HG02571 (cell line): ENCODE data around the gene CACNB4.
A peak's percentile ranks its signal among the peaks of the same experiment; 100 is the strongest.
"Not testable (repeated sequence)": the region's sequence is repeated elsewhere in the genome, so short reads cannot be mapped to it uniquely, and the experiment has no call there.

ENCODE experiments used
- ATAC-seq: cut with Tn5 transposase; IDR thresholded peaks from one replicate; pipeline ENCODE4 v1.9.1; 2021; ENCODE audit warnings: mild to moderate bottlenecking, moderate library complexity; ENCODE audit not compliant: unreplicated experiment

CACNB4 gene

DNA sequence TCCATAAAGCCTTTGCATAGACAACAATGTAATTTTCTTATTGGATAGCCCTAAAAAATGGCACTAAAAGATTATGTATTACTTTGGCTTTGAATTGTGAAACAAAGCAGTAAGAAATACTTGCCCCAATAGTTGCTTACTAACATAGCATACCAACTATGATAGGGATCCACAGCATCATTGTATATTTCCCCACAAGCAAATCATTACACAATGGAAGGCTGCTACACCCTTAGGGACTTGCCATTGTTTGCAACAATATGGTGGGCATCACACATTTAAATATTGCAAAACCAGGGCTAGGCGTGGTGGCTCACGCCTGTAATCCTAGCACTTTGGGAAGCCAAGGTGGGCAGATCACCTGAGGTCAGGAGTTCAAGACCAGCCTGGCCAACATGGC, 74.4 kb downstream of the CACNB4 start:
- ATAC-seq = no peak

DNA sequence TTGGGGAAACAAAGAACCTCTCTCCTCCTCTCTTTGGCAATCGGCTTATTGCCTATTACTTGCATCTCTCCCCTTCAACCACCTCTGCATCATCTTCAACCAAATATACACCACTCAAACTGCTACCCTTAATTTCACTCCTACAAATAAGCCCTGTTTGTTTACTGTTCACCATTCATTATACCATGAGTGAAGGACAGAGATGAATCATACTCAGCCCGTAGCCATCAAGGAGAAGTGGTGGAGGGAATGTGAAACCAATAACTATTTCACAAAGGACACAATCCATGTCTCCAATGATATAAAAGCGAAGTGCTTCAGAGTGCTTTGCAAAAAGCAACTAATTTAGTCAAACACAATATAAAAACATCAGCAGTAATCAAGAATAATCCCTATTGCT, 76.8 kb downstream of the CACNB4 start:
- no peak for ATAC-seq

DNA sequence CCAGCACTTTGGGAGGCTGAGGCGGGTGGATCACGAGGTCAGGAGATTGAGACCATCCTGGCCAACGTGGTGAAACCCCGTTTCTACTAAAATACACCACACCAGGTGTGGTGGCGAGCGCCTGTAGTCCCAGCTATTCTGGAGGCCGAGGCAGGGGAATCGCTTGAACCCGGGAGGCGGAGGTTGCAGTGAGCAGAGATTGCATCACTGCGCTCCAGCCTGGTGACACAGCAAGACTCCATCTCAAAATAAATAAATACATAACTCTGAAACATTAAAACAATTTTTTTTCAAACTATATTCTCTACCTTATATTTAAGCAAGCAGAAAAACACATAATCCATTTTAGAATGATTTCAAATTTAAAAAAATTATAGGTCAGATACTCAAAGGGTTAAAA, 77.8 kb downstream of the CACNB4 start:
- ATAC-seq = not testable (repeated sequence)

DNA sequence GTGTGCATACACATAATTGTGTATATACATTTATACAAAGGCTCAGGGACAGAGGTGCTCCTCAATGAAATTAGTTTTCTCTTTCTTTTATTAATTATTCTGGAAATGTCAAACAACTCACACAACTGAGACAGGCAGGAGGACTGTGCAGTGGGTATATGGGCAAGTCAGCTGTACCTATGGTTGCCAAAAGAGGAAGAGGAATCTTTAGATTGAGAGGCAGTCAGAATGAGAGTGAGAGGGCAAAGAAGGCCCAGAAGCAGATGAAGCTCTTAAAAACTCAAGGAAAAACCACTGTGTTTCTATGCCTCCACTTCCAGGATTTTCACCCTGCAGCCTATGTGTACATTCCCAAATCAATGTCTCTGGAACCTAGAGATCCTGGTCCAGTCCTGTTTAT, 79.1 kb downstream of the CACNB4 start:
- no peak for ATAC-seq

DNA sequence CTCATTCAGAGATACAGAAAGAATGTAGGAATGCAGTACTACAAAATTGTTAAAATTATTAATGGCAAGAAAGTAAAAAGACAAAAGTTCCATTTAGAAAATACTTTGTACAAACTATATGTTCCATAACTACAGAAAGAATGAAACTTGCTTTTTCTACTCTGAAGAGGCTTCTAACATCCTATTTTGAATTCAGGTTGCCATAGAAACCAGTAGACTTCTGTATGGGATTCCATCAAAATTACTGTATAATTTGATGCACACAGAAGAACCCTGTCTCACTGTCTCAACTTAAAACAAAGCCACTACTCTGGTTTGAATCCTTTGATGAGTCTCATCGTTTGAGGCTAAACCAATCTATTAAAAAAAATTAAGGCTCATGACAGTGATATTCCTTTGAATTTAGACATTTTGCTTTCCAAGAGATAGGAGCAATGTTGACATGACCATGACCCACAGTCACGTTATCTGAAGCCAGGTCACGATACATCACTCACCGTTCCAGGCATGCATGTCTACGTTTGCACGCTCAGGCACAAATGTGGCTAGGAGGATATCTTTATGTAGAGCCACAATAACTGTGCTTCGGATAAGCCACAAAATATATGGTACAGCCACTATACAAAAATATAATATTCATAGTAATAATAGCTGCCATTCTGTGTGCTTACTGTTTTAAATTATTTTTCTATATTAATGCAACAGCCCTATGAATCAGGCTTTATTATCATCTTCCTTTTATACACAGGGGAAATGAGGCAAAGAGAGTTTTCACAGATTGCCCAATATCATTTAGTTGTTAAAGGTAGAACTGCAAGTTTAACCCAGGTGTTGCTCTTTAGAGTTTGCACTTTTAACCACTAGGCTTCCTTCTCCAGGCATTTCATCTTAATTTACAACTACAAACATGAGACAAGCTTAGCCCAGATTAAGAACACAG, 82.4 kb downstream of the CACNB4 start:
- no peak for ATAC-seq

DNA sequence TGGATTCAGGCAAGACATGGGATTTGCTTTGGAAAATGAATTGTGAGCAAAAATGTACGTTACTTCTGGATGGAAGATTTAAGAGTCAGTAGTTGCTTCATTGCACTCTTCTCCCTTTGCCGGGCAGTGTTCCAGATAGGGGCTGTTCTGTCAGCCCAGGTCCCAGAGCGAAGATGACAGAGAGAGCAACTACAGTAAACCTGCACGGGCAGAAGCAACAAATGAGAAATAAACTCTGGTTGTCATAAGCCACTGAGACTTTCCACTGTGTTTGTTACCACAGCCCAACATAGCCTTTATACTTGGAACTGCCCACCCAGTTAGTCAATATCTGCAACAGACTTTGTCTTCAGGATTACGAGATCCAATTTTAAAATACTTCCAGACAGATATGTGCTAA, 83.3 kb downstream of the CACNB4 start:
- no peak for ATAC-seq

DNA sequence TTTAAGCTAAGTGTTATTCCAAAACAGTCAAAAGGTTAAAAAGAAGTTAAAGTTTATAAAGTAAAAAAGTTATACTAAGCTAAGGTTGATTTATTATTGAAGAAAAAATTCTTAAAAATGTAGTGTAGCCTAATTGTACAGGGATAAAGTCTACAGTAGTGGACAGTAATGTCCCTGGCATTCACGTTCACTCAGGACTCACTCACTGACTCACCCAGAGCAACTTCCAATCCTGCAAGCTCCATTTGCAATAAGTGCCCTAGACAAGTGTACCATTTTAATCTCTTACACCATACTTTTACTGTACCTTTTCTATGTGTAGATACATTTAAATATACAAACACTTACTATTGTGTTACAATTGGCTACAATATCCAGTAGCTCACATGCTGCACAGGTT, 86.1 kb downstream of the CACNB4 start:
- no peak for ATAC-seq

DNA sequence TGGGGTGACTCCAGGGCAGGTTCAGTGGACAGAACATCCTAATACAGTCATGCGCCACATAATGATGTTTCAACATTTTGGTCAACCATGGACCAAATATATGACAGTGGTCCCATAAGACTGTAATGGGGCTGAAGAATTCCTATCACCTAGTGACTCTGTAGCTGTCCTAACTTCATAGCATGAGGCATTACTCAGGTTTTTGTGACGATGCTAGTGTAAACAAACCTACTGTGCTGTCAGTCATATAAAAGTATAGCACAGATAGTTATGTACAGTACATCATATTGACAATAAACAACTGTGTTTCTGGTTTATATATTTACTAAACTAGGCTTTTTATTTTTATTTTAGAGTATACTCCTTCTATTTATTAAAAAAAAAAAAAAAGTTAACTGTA, 87.1 kb downstream of the CACNB4 start:
- no peak for ATAC-seq

DNA sequence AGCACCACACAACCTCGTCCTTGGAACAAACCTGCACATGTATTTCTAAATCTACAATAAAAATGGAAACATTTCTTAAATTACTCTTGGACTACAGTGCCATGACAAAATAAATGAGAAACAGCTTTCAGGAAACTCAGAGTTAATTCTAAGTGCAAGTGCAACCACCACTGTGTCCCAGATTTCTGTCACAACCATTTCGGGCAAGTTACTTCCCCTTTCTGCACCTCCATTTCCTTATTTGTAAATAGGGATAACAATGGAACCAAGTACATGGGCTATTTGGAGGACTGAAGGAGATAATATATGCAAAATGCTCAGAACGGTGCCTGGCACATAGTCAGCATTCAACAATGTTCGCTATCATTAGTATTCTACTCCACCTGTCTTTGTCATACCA, 93.2 kb downstream of the CACNB4 start:
- no peak for ATAC-seq

DNA sequence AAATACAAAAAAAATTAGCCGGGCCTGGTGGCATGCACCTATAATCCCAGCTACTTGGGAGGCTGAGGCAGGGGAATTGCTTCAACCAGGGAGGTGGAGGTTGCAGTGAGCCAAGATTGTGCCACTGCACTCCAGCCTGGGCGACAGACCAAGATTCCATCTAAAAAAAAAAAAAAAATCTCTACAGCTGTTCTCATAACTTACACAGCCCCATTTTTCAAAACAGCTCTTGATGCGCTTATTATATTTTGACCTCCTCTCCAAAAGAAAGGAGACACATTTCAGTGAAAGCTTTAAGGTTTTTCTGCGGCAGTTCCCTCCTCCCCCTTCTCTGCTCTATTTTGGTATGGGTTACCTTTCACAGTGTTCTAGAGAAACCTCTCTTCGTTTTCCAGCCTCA, 95.6 kb downstream of the CACNB4 start:
- not testable (repeated sequence) for ATAC-seq

DNA sequence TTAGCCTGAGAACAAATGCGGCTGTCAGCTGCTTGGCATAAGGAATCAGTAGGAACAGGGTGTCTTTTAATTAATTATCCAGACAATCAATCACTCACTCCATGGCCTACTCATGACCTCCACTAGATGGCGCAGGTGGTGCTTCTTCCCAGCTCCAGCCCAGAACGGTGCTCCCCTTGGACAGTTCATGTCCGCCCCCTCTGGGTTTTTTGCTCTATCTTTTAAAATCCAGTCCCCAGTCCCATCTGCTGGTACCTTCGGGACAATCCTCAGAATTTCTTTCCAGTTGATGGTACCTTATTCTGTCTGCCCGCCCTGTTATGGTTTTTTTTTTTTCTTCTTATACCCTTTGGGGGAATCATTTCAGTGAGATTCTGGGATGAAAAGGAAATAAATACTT, 99.8 kb downstream of the CACNB4 start:
- peak; percentile 75 for ATAC-seq

DNA sequence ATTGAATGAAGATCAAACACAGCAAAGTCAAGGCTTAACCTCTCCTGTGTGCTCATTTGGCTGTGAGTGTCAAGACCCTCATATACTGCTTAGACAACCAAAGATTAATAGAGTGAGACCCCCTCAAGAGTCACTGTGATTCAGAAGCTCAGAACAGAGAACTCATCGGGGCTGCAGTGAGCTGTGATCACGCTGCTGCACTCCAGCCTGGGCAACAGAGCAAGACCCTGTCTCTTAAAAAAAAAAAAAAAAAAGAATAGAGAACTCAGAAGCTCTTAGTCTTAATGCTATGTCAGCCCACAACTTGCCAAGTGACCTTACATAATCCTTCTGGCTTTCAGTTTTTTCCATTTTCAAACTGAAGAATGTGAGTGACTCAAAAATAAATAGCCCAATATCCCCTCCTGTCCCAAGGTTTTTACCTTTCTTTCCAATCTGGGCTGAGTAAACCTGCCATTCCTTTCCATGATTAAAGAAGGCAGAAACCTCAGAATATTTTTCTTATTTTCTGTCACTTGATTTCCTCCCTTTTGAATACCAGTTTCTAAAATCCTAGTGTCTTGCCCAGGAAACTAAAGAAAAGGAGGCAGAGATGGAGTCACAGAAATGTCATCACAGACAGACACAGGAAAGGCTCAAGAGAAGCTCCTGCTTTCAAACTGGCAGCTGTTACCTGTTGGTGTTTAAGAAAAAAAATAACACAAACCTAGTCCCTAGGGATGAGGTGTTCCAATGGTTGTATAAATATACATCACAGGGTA, 102.4 kb downstream of the CACNB4 start:
- no peak for ATAC-seq

DNA sequence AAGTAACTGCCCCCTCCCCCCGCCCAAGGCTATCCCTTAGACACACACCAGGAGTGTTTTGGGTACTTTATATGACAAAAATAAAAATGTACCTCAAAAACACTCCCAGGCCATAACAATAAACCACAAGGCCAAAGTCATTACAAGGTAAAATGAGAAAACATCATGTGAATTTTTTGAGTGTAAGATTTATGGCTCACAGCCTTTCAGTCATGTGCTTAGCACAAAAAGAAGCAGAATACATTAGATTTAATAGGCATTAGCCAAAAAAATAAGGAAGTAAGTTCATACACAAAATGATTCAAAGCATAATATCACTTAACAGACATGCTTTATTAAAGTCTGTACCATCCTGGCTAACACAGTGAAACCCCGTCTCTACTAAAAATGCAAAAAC, 103.7 kb downstream of the CACNB4 start:
- no peak for ATAC-seq

DNA sequence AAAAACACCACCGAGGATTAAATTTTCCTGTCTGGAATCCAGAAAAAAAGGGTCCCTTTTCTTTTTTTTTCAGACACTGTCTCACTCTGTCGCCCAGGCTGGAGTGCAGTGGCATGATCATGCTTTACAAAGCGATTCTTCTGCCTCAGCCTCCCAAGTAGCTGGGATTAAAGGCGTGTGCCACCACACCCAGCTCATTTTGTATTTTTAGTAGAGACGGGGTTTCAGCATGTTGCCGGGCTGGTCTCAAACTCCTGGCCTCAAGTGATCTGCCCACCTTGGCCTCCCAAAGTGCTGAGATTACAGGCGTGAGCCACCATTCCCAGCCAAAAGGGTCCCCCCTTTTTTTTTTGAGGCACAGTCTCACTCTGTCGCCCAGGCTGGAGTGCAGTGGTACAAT, 104.7 kb downstream of the CACNB4 start:
- not testable (repeated sequence) for ATAC-seq

DNA sequence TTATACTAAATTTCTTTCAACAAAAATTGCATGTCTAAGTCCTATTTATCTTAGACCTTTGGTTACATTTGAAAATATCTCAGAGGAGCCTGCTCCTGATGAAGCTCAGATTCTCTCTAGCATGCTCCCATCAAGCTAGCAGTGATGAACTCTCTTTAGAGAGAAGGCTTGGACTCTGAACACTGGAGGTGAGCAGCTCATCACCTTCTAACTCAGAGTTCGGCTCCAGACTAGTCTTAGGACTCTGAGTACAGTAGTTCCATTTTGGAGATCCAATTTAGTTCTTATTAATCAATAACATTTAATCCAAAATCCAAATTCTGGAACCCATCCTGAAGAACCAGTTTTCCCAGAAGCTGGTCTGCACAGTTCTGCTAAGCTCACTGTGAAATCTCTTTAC, 107.8 kb downstream of the CACNB4 start:
- ATAC-seq = no peak

DNA sequence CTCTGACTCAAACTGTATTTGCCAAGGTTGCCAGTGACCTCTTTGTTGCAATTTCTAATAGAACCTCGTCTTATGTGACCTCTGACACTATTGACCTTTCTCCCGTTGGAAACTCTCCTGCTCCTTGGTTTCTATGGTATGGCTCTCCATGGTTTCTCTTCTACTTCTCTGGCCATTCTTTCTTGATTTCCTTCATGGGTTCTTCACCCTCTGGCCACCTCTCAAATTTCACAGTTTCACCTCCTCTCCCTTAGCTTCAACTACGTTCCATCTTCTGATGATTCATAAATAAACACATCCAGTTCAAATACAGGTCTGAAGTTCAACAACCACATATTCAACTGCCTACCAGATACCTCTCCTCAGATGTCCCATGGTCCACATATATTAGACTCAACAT, 109.5 kb downstream of the CACNB4 start:
- ATAC-seq = no peak

DNA sequence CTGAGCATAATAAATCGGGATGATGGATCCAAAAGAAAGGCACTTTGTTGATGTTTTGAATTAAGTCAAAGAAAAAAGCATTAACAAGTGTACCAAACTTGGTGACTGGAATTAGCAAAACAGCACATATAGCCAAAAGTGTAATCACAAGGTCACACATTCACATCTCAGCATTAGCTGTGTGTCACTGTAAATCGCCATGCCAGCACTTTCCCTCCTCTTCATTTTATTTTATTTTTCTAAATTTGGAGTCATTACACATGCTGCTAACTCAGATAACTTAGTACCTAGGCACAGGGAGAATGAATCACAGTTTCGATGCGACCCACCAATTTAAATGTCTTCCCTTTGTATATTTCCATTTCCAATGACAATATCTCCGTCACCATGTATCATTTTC, 111.4 kb downstream of the CACNB4 start:
- no peak for ATAC-seq

DNA sequence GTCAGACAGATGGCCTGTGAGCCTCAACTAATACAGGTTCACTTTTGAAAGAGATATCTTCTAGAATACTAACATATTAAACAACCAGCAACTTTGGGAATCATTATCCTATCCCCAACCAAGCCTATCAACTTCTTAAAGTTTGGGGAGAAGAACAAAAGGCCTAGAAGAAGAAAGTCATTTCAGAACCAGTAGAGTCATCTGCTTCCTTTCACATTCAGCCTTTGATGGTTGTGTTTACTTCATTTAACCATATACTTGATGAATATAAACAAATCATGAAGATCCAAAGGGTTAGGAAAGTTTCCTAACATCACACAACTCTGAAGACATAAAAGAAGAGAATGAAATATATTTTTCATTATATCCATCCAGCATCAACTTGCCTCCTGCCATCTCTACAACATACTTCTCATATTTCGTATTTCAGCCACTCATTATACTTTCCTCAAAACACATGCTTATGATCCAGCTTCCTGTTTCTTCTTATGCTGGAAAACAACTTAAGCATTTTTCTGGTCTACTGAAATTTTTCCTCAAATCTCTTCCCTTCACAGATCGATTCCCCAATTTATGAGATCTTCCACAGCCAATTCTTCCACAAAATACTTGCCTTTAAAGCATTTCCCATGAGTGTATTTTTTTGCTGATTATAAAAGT, 114.3 kb downstream of the CACNB4 start:
- ATAC-seq = no peak

DNA sequence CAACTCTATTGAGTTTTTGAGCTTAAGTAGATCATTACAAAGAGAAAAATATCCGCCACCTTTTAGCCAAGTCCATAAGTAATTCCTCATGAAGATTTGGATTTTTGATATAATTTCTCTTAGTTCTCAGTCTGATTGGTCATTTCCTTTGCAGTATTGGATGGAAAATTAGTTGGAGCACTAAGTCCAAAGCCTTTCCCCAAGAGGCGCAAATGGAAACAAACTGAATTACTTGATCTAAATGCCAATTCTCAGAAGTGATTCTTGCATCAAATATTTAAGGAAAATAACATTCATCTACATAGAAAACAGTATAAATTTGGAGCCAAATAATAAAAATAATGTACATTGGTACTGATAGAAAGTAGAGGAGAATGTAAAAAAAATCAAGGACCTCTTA, 115.6 kb downstream of the CACNB4 start:
- no peak for ATAC-seq

DNA sequence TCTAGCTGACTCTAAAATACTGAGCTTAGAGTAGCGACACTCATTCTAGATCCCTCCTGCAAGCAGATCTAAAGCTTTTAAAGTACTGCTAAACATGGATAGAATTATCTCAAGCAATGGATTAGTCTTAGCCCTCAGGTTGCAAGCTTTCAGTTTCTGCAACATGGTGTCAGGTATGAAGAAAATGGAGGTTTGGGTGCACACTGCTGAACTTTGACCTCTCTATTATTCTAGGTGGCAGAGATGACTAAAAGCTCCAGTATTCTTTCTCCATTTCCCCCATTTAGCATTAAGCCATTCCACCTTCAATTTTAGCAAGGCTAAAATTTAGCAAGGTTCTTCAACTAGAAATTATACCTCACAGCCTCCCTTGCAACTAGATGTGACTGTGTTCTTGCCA, 117.0 kb downstream of the CACNB4 start:
- ATAC-seq = no peak

DNA sequence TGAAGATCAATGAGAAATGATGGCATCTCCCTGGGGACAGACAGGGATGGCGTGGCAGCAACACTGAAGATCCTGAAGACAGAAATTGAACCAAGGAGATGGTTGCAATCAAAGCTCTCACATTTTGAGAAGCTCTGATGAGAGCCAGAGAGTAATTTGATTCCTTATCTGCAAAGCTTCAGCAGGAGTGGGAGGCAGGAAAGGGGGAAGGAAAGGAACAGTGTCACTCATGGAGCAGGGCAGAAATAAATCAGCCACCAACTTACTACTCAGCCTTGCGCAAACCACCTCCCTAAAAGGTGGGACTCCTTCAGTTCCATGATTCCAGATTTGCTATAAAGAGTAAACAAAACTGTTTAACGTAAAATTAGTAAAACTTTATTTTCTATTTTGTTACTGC, 119.2 kb downstream of the CACNB4 start:
- no peak for ATAC-seq

DNA sequence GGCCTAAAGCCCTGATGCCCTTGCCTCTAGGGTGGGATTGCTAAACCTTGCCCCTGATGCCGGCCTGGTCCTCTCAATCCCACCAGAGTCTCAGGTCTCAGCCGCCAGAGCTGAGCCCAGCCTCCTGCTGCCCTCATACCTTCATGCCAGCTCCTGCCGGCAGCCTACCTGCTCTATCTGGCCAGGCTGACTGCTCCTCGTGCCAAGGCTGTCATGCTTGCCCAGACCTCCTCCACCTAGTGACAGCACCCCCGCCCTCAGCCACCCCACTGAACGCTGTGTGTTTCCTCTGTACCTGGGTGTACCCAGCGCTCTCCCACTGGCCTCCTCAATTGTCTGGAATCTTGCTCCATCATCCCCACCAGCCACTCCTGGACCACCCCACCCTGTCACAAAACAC, 120.1 kb downstream of the CACNB4 start:
- ATAC-seq = no peak
